Mesothelial cell of epicardium (in vitro differentiated cells): ENCODE measurements around the gene PODNL1. TPM values are rescaled to one million over a fixed set of nuclear protein-coding genes. Genes with fewer than 3 reads are reported as not detected.

Source experiments
- DNase-seq, 2 experiments: peaks; one replicate each; pipeline ENCODE4 v3.0.0; 2021; ENCODE audit warnings: low spot score in 2 of 2; ENCODE audit not compliant: unreplicated experiment in 2 of 2
- H3K27ac Mint-ChIP-seq: 2 replicates; pipeline ENCODE4 v1.8.0; 2021; ENCODE audit warnings: mixed read lengths
- H3K27me3 Mint-ChIP-seq: 2 replicates; pipeline ENCODE4 v1.8.0; 2021; ENCODE audit warnings: low read depth, mixed read lengths
- H3K36me3 Mint-ChIP-seq: 2 replicates; pipeline ENCODE4 v1.8.0; 2021; ENCODE audit warnings: mixed read lengths
- H3K4me1 Mint-ChIP-seq: 2 replicates; pipeline ENCODE4 v1.8.0; 2021; ENCODE audit warnings: mixed read lengths
- H3K4me3 Mint-ChIP-seq: 2 replicates; pipeline ENCODE4 v1.8.0; 2021; ENCODE audit warnings: mild to moderate bottlenecking, moderate library complexity, mixed read lengths
- H3K9me3 Mint-ChIP-seq: 2 replicates; pipeline ENCODE4 v1.8.0; 2021; ENCODE audit warnings: mixed read lengths
- CTCF ChIP-seq: fragments of 200-600 bp; sonication (generic); IDR thresholded peaks from one replicate; pipeline ENCODE4 v1.5.0; 2021; ENCODE audit warnings: antibody characterized with exemption; ENCODE audit not compliant: unreplicated experiment
- total RNA-seq: library from RNA; stranded (reverse); gene quantifications from 3 replicates; pipeline ENCODE4 v1.2.1, GENCODE V29; 2021

PODNL1 gene
- total RNA-seq, 1 donor from 2014 or later: 1.0 TPM

- Mint-ChIP-seq H3K4me1 (peaks cover 20% of the 10 kb centered on the region), H3K36me3 (peaks cover 2% of the 10 kb centered on the region), H3K4me3 (no peak overlapping the region), H3K27me3 (no peaks in the 10 kb centered on the region), H3K9me3 (no peaks in the 10 kb centered on the region), H3K27ac (no peak overlapping the region)
- no peak for TF ChIP-seq CTCF
- DNase-seq: no peak
Observed at GRCh38 chr19:13981467-13981866, 43.2 kb upstream of the PODNL1 start.

GRCh38 chr19:13981021-13981420, 42.8 kb upstream of the PODNL1 start:
- Mint-ChIP-seq H3K27me3 (no peaks in the 10 kb centered on the region), H3K4me3 (no peak overlapping the region), H3K36me3 (peaks cover 2% of the 10 kb centered on the region), H3K9me3 (no peaks in the 10 kb centered on the region), H3K27ac (no peak overlapping the region), H3K4me1 (peaks cover 17% of the 10 kb centered on the region)
- DNase-seq: no peak
- TF ChIP-seq CTCF: no peak

GRCh38 chr19:13980340-13980739, 42.1 kb upstream of the PODNL1 start:
- DNase-seq: no peak
- Mint-ChIP-seq H3K36me3 (peaks cover 2% of the 10 kb centered on the region), H3K4me1 (peaks cover 14% of the 10 kb centered on the region), H3K27me3 (no peaks in the 10 kb centered on the region), H3K27ac (no peak overlapping the region), H3K9me3 (no peaks in the 10 kb centered on the region), H3K4me3 (no peak overlapping the region)
- no peak for TF ChIP-seq CTCF

- no peak for TF ChIP-seq CTCF
- peak overlapping the region; percentile 64 for H3K27ac Mint-ChIP-seq
Observed at GRCh38 chr19:13979686-13980085, 41.5 kb upstream of the PODNL1 start.

GRCh38 chr19:13979244-13979615, 41.0 kb upstream of the PODNL1 start:
- Mint-ChIP-seq H3K4me1 (peaks cover 16% of the 10 kb centered on the region), H3K27me3 (no peaks in the 10 kb centered on the region), H3K9me3 (no peaks in the 10 kb centered on the region), H3K4me3 (peak overlapping the region; percentile 55), H3K27ac (peak overlapping the region; percentile 34), H3K36me3 (peaks cover 4% of the 10 kb centered on the region)
- TF ChIP-seq CTCF: no peak
- DNase-seq: no peak

More at GRCh38 chr19:13979686-13980085, 41.5 kb upstream of the PODNL1 start:
- Mint-ChIP-seq H3K4me1 (peaks cover 13% of the 10 kb centered on the region), H3K36me3 (peaks cover 2% of the 10 kb centered on the region), H3K27me3 (no peaks in the 10 kb centered on the region), H3K4me3 (peak overlapping the region; percentile 55), H3K9me3 (no peaks in the 10 kb centered on the region)
- DNase-seq: no peak
